ENCODE results near the gene LRRK1. TPM values are rescaled to one million over a fixed set of nuclear protein-coding genes. Genes with fewer than 3 reads are reported as not detected.
A peak's percentile ranks its signal among the peaks of the same experiment; 100 is the strongest.

The LRRK1 gene
- total and polyA plus RNA-seq, 12 donors, result 1.5 to 8.1 (median 2.0) TPM

DNA sequence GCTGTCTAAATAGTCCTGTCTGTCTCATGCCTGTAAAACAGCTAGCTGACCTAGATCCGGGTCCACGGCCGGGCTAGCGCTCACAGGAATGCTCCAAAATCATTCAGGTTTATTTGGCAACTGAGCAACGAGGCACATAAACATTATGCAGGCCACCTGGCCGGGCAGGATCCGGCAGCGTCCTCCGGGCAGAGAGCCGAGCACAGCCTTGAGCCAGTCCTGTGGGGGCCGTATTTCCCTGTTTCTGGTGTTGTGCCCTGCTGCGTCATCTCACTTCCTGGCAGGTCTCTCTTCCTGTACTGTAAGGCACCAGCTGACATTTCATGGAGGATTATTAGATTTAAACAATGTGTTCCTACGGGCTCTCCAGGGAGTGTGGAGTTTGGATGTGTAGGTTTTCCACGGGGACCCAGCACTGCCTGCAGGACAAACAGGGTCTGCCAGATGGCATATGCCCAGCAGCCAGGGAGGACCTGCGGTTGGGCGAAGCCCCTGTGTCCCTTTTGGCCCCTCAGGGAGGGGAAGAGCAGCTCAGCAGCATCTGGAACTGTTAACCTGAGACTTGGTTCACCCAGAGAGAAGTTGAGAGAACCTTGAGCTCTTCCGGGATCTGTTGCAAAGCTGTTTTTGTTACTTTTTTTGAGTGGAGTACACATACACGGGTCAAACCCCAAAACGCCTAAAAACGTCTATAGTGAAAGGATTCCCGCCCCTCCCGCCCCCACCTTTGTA, 16.6 kb upstream of the LRRK1 start:
- peaks cover 0 to 3% (median 0%) of the 10 kb centered on the region in 7 donors for H3K27me3 ChIP-seq
- H3K9me3 ChIP-seq, result peaks cover 0 to 5% (median 0%) of the 10 kb centered on the region in 11 donors
- H3K4me3 ChIP-seq, result peak overlapping the region in 7 of 10 donors; percentile 4 to 50 (median 34)
- 35 to 47% methylated on average over 22 of the region's 22 CpGs for WGBS, 2 donors
- ATAC-seq, result peak; percentile 87 to 95 (median 92)
- H3K27ac ChIP-seq, result peak overlapping the region; percentile 9 to 90 (median 72)
- peaks cover 0 to 20% (median 0%) of the 10 kb centered on the region in 9 donors for H3K36me3 ChIP-seq
- H3K4me1 ChIP-seq, result peaks cover 0 to 51% (median 40%) of the 10 kb centered on the region in 9 donors
- intact Hi-C loops (cut with DNase I), result no loop called here
- DNase-seq, result peak; percentile 58 to 85
- TF ChIP-seq, protein P1, sequence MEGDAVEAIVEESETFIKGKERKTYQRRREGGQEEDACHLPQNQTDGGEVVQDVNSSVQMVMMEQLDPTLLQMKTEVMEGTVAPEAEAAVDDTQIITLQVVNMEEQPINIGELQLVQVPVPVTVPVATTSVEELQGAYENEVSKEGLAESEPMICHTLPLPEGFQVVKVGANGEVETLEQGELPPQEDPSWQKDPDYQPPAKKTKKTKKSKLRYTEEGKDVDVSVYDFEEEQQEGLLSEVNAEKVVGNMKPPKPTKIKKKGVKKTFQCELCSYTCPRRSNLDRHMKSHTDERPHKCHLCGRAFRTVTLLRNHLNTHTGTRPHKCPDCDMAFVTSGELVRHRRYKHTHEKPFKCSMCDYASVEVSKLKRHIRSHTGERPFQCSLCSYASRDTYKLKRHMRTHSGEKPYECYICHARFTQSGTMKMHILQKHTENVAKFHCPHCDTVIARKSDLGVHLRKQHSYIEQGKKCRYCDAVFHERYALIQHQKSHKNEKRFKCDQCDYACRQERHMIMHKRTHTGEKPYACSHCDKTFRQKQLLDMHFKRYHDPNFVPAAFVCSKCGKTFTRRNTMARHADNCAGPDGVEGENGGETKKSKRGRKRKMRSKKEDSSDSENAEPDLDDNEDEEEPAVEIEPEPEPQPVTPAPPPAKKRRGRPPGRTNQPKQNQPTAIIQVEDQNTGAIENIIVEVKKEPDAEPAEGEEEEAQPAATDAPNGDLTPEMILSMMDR (IDR thresholded peaks at IDR 0.05), result no peak

DNA sequence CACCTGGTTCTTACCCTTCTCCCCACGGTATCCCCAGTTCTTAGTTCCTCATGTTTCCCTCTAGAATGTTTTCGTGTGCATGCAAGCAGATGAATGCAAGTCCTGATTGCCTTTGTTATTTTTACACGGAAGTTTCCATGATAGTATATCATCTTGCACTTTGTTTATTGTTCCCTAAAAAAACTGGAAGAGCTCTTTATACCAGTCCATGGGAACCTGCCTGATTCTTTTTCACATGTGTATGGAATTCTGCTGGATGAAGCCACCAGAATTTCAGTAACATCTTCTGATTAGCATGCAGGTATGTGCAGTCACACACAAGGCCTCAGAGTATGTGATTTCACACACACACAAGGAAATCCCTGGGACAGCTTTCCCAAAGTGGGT, 16.0 kb upstream of the LRRK1 start:
- DNase-seq, result no peak

DNA sequence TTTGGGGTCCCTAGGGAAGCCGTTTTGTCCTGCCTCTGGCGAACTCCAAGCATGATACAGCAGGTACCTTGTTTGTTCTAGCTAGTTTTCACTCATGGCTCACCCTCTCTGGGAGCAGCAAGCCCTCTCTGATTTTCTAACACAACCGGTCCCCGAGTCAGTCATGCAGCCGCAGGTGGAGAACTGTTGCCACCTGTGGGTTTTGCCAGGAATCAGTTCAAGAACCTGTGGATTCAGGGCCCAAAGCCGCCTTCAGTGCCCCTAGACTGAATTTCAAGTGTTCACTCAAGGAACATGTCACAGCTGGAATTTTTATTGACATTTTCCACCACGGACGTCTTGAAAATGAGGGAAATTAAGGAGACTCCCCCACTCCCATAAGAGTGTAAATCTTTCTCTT, 13.3 kb upstream of the LRRK1 start:
- no peak for ATAC-seq
- Histone ChIP-seq H3K36me3 (peaks cover 0 to 20% (median 0%) of the 10 kb centered on the region in 9 donors), H3K4me1 (peaks cover 0 to 37% (median 21%) of the 10 kb centered on the region in 9 donors), H3K4me3 (no peak overlapping the region), H3K27ac (no peak overlapping the region), H3K9me3 (peaks cover 0 to 5% (median 0%) of the 10 kb centered on the region in 11 donors), H3K27me3 (peaks cover 0 to 6% (median 0%) of the 10 kb centered on the region in 7 donors)
- TF ChIP-seq, protein P1 (IDR thresholded peaks at IDR 0.05), result no peak
- WGBS, 2 donors, result 78 to 86% methylated on average over 8 of the region's 8 CpGs
- intact Hi-C loops (cut with DNase I), result no loop called here
- no peak for DNase-seq

More for the DNA sequence above, 16.0 kb upstream of the LRRK1 start:
- ATAC-seq, result no peak
- WGBS, 2 donors, result 54 to 59% methylated on average over 3 of the region's 3 CpGs
- TF ChIP-seq, protein P1 (IDR thresholded peaks at IDR 0.05), result no peak
- Histone ChIP-seq H3K4me1 (peaks cover 0 to 51% (median 40%) of the 10 kb centered on the region in 9 donors), H3K27ac (peak overlapping the region in 7 of 10 donors; percentile 65 to 90 (median 83)), H3K4me3 (no peak overlapping the region), H3K9me3 (peaks cover 0 to 5% (median 0%) of the 10 kb centered on the region in 11 donors), H3K27me3 (peaks cover 0 to 4% (median 0%) of the 10 kb centered on the region in 7 donors), H3K36me3 (peaks cover 0 to 19% (median 0%) of the 10 kb centered on the region in 9 donors)
- intact Hi-C loops (cut with DNase I), result no loop called here

DNA sequence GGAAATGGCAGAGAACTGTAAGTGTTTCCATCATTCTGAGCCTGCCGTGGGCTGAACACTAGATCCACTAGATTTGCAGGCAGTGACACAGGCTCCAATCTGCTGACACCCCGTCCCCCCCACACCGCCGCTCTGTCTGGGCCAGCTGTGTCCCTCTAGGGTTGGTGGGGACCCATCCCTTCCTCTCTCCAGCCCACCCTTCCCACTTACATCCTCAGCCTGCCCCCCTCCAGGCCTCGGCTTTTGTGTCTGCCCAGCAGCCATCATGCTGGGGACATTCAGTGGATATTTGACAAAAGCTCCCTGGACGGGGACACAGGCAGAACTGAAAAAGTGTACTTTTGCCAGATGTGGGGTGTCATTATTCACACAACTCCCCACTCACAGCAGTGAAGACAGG, 10.7 kb upstream of the LRRK1 start:
- peaks cover 0 to 26% (median 0%) of the 10 kb centered on the region in 9 donors for H3K36me3 ChIP-seq
- DNase-seq (no peak), ATAC-seq (no peak)
- H3K27ac ChIP-seq, result no peak overlapping the region
- H3K9me3 ChIP-seq, result peaks cover 0 to 10% (median 0%) of the 10 kb centered on the region in 11 donors
- intact Hi-C loops (cut with DNase I), result no loop called here
- no peak overlapping the region for H3K4me3 ChIP-seq
- peaks cover 0 to 6% (median 0%) of the 10 kb centered on the region in 7 donors for H3K27me3 ChIP-seq
- TF ChIP-seq, protein P1 (IDR thresholded peaks at IDR 0.05), result no peak
- peaks cover 0 to 12% (median 0%) of the 10 kb centered on the region in 9 donors for H3K4me1 ChIP-seq
- 81 to 91% methylated on average over 6 of the region's 6 CpGs for WGBS, 2 donors

Measured in heart right ventricle (tissue), 16 donors.